Astrocyte (in vitro differentiated cells and primary cell): Measurements from ENCODE around the gene FIGN. TPM values are rescaled to one million over a fixed set of nuclear protein-coding genes. Genes with fewer than 3 reads are reported as not detected.

Source experiments
- DNase-seq: peaks from one replicate; pipeline ENCODE4 v3.0.0-alpha.2; 2010; ENCODE audit warnings: low read depth
- FAIRE-seq: peaks from 2 replicates; lab custom pipeline; 2011; peaks lifted over from hg19 to GRCh38; lab: Jason Lieb, UNC
- H2AFZ ChIP-seq: 2 replicates; pipeline ENCODE4 v1.6.0; 2012; ENCODE audit warnings: low read depth, low read length, inconsistent platforms
- H3K27ac ChIP-seq: 2 replicates; pipeline ENCODE4 v1.5.1; 2011; ENCODE audit warnings: low read depth, low read length, inconsistent platforms
- H3K27me3 ChIP-seq: 2 replicates; pipeline ENCODE4 v1.6.0; 2011; ENCODE audit warnings: low read length, inconsistent platforms; ENCODE audit not compliant: insufficient read depth
- H3K36me3 ChIP-seq: 2 replicates; pipeline ENCODE4 v1.5.1; 2011; ENCODE audit warnings: low read length, inconsistent platforms; ENCODE audit not compliant: insufficient read depth
- H3K4me1 ChIP-seq: 2 replicates; pipeline ENCODE4 v1.5.1; 2011; ENCODE audit warnings: low read length, inconsistent platforms; ENCODE audit not compliant: insufficient read depth
- H3K4me2 ChIP-seq: 2 replicates; pipeline ENCODE4 v1.6.0; 2012; ENCODE audit warnings: low read length, inconsistent platforms
- H3K4me3 ChIP-seq: 2 replicates; pipeline ENCODE4 v1.5.1; 2011; ENCODE audit warnings: low read depth, mild to moderate bottlenecking, low read length, inconsistent platforms; ENCODE audit not compliant: insufficient read depth
- H3K79me2 ChIP-seq: 2 replicates; pipeline ENCODE4 v1.6.0; 2012; ENCODE audit warnings: mild to moderate bottlenecking, low read length, inconsistent platforms; ENCODE audit not compliant: insufficient read depth
- H3K9ac ChIP-seq: 2 replicates; pipeline ENCODE4 v1.6.0; 2012; ENCODE audit warnings: mild to moderate bottlenecking, low read length, inconsistent platforms
- H3K9me3 ChIP-seq: 2 replicates; pipeline ENCODE4 v1.5.1; 2012; ENCODE audit warnings: low read depth, mild to moderate bottlenecking, low read length, inconsistent platforms; ENCODE audit not compliant: insufficient read depth
- H4K20me1 ChIP-seq: 2 replicates; pipeline ENCODE4 v1.6.0; 2012; ENCODE audit warnings: low read length, inconsistent platforms; ENCODE audit not compliant: insufficient read depth
- H3K27ac Mint-ChIP-seq: one replicate; pipeline ENCODE4 v1.8.0; 2021; ENCODE audit warnings: mild to moderate bottlenecking, mixed read lengths; ENCODE audit not compliant: unreplicated experiment
- H3K27me3 Mint-ChIP-seq: one replicate; pipeline ENCODE4 v1.8.0; 2021; ENCODE audit warnings: low read depth, mixed read lengths; ENCODE audit not compliant: unreplicated experiment
- H3K36me3 Mint-ChIP-seq: one replicate; pipeline ENCODE4 v1.8.0; 2021; ENCODE audit warnings: low read depth, mixed read lengths; ENCODE audit not compliant: unreplicated experiment
- H3K4me1 Mint-ChIP-seq: one replicate; pipeline ENCODE4 v1.8.0; 2021; ENCODE audit warnings: low read depth, mixed read lengths; ENCODE audit not compliant: unreplicated experiment
- H3K4me3 Mint-ChIP-seq: one replicate; pipeline ENCODE4 v1.8.0; 2021; ENCODE audit warnings: mild to moderate bottlenecking, moderate library complexity, mixed read lengths; ENCODE audit not compliant: unreplicated experiment
- H3K9me3 Mint-ChIP-seq: one replicate; pipeline ENCODE4 v1.8.0; 2021; ENCODE audit warnings: mild to moderate bottlenecking, mixed read lengths; ENCODE audit not compliant: unreplicated experiment
- EZH2 ChIP-seq: IDR thresholded peaks from 2 replicates; pipeline ENCODE4 v1.6.1; 2012; ENCODE audit warnings: mild to moderate bottlenecking, low read length, inconsistent platforms; ENCODE audit not compliant: insufficient read depth
- total RNA-seq: library from RNA; stranded (reverse); gene quantifications from 2 replicates; pipeline ENCODE4 v1.2.1, GENCODE V29; 2021
- TF ChIP-seq, protein P1 (sequence below): IDR thresholded peaks from 2 replicates; pipeline ENCODE4 v1.5.1; 2011; ENCODE audit warnings: low read depth, mild to moderate bottlenecking, inconsistent platforms, low read length, moderate library complexity; ENCODE audit not compliant: insufficient read depth

FIGN gene
- total RNA-seq, 1 donor from 2014 or later: 30.3 TPM

GRCh38 chr2:163730556-163730955 is 5.3 kb downstream of the FIGN start:
- Histone ChIP-seq H3K9ac (no peak overlapping the region), H3K4me3 (no peak overlapping the region), H3K4me1 (peaks cover 10% of the 10 kb centered on the region), H3K36me3 (no peaks in the 10 kb centered on the region), H3K27me3 (no peaks in the 10 kb centered on the region), H2AFZ (no peak overlapping the region), H3K4me2 (no peak overlapping the region), H3K27ac (no peak overlapping the region), H3K9me3 (no peaks in the 10 kb centered on the region), H3K79me2 (peaks cover 89% of the 10 kb centered on the region), H4K20me1 (no peaks in the 10 kb centered on the region)
- H3K27me3 Mint-ChIP-seq: no peaks in the 10 kb centered on the region
- no peaks in the 10 kb centered on the region for H3K9me3 Mint-ChIP-seq
- H3K27ac Mint-ChIP-seq: no peak overlapping the region
- no peak overlapping the region for H3K4me3 Mint-ChIP-seq
- H3K36me3 Mint-ChIP-seq: peaks cover 2% of the 10 kb centered on the region
- H3K4me1 Mint-ChIP-seq: peaks cover 15% of the 10 kb centered on the region
- no peak for DNase-seq
- no peak for FAIRE-seq
- no peak for TF ChIP-seq EZH2
- TF ChIP-seq, protein P1, sequence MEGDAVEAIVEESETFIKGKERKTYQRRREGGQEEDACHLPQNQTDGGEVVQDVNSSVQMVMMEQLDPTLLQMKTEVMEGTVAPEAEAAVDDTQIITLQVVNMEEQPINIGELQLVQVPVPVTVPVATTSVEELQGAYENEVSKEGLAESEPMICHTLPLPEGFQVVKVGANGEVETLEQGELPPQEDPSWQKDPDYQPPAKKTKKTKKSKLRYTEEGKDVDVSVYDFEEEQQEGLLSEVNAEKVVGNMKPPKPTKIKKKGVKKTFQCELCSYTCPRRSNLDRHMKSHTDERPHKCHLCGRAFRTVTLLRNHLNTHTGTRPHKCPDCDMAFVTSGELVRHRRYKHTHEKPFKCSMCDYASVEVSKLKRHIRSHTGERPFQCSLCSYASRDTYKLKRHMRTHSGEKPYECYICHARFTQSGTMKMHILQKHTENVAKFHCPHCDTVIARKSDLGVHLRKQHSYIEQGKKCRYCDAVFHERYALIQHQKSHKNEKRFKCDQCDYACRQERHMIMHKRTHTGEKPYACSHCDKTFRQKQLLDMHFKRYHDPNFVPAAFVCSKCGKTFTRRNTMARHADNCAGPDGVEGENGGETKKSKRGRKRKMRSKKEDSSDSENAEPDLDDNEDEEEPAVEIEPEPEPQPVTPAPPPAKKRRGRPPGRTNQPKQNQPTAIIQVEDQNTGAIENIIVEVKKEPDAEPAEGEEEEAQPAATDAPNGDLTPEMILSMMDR: no peak

DNA sequence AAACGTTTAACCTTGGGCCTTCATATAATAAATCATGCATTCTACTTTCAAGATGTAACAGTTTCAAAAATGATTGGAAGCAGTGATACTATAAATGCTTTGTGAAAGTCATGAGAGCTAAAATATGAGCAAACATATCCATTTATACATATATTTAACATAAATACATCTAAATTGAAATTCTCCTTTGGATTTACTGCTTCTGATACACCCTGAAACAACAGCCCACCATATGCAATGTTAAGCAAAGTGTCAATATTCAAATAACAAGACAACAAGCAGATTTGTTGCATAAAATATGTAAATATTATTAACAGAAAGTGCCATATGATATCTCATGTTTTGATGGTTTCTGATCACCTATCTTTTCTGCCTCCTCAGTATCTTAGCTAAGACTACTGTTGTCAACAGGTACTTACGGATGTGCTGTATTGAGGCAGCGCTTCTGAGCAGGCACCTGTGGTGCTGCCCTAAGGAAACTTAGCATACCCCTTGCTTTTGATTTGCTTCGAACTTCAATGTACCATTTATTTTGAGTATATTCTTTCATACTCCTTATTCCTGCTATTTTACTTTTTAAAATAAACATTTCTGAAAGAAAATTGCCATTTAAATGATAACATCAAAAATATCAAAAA is 6.1 kb downstream of the FIGN start:
- H3K9me3 Mint-ChIP-seq: no peaks in the 10 kb centered on the region
- no peak for FAIRE-seq

More for the DNA sequence above, 6.1 kb downstream of the FIGN start:
- Mint-ChIP-seq H3K27ac (no peak overlapping the region), H3K4me1 (peaks cover 15% of the 10 kb centered on the region), H3K4me3 (no peak overlapping the region), H3K36me3 (peaks cover 2% of the 10 kb centered on the region), H3K27me3 (no peaks in the 10 kb centered on the region)
- peaks cover 87% of the 10 kb centered on the region for H3K79me2 ChIP-seq
- H3K9me3 ChIP-seq: no peaks in the 10 kb centered on the region
- no peaks in the 10 kb centered on the region for H3K36me3 ChIP-seq
- H3K27me3 ChIP-seq: no peaks in the 10 kb centered on the region
- TF ChIP-seq, protein P1: no peak
- TF ChIP-seq EZH2: no peak
- no peaks in the 10 kb centered on the region for H4K20me1 ChIP-seq
- no peak overlapping the region for H3K9ac ChIP-seq
- no peak overlapping the region for H3K4me2 ChIP-seq
- H3K4me1 ChIP-seq: peaks cover 10% of the 10 kb centered on the region
- DNase-seq: no peak
- H3K4me3 ChIP-seq: no peak overlapping the region
- H3K27ac ChIP-seq: no peak overlapping the region
- no peak overlapping the region for H2AFZ ChIP-seq
